Erythroblast (primary cell): ENCODE results near the gene EIF4A3.

Experiments used
- GATA1 ChIP-seq: IDR thresholded peaks from 2 replicates; pipeline ENCODE4 v1.6.1; 2011; ENCODE audit warnings: low read depth, mild to moderate bottlenecking, control low read depth, low read length, moderate library complexity
- POLR2A ChIP-seq: IDR thresholded peaks from 2 replicates; pipeline ENCODE4 v1.6.1; 2011; ENCODE audit warnings: mild to moderate bottlenecking, low read length

DNA sequence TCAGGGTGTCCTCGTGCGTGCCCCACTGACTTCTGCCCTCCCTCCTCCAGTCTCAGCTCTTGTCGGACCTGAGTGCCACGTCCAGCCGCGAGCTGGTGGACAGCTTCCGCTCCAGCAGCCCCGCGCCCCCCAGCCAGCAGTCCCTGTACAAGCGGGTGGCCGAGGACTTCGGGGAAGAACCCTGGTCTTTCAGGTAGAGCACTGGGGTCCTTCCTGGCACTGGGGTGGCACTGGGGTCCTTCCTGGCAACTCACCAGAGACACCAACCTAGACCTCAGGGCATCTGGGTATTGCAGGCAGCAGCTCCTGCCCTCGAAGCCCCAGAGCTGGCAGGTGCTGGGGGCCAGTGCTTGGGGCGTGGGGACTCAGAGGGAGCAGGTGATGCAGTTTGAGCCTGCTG is 48.2 kb upstream of the EIF4A3 start:
- TF ChIP-seq POLR2A (no peak), GATA1 (no peak)
